ENCODE results near the gene ANKMY1. TPM values are rescaled to one million over a fixed set of nuclear protein-coding genes. Genes with fewer than 3 reads are reported as not detected.

ANKMY1 gene
- total RNA-seq, 2 experiments from 2014 or later: 28.2 to 31.5 TPM

- DNase-seq: peak; percentile 12
- Mint-ChIP-seq H3K27ac (no peak overlapping the region), H3K4me3 (no peak overlapping the region), H3K9me3 (peaks cover 24% of the 10 kb centered on the region), H3K36me3 (ENCODE audit: low read depth) (peaks cover 5% of the 10 kb centered on the region), H3K27me3 (peaks cover 2% of the 10 kb centered on the region), H3K4me1 (no peaks in the 10 kb centered on the region)
- POLR2A ChIA-PET: no interaction called here
- CTCF ChIA-PET: no interaction called here
Measured at GRCh38 chr2:240494194-240494793, 63.5 kb downstream of the ANKMY1 start.

GRCh38 chr2:240491483-240491882 is 66.3 kb downstream of the ANKMY1 start:
- H3K27ac Mint-ChIP-seq: no peak overlapping the region
- POLR2A ChIA-PET: no interaction called here
- no peak for DNase-seq

DNA sequence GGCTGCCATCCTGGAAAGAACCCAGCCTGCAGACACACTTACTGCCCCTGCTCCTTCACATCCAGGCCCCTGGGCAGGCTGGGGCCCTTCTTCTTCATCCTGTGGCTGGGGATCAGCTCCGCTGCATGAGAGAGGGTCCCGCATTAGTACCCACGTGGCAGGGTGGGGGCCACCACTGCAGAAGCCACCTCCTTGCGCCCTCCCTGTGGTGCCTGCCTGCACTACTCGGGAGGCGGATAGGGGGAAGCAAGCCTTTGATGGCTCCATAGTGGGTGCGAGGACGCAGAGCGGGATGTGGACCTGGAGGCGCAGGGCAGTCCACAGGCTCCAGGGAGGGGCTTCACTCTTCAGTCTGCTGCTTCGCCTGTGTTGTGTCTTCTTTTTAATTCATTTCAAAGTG is 75.6 kb downstream of the ANKMY1 start:
- Mint-ChIP-seq H3K27me3 (no peaks in the 10 kb centered on the region), H3K36me3 (ENCODE audit: low read depth) (no peaks in the 10 kb centered on the region), H3K4me3 (no peak overlapping the region), H3K4me1 (peaks cover 2% of the 10 kb centered on the region), H3K27ac (no peak overlapping the region), H3K9me3 (peaks cover 3% of the 10 kb centered on the region)
- DNase-seq: peak; percentile 12
- ChIA-PET CTCF (no interaction called here), POLR2A (no interaction called here)

More at GRCh38 chr2:240491483-240491882, 66.3 kb downstream of the ANKMY1 start:
- Mint-ChIP-seq H3K4me1 (peaks cover 2% of the 10 kb centered on the region), H3K27me3 (peaks cover 3% of the 10 kb centered on the region), H3K4me3 (no peak overlapping the region), H3K36me3 (ENCODE audit: low read depth) (peaks cover 7% of the 10 kb centered on the region), H3K9me3 (peaks cover 35% of the 10 kb centered on the region)
- CTCF ChIA-PET: no interaction called here

- no peak overlapping the region for H3K4me3 Mint-ChIP-seq
- no peaks in the 10 kb centered on the region for H3K9me3 Mint-ChIP-seq
- peak; percentile 10 for DNase-seq
- CTCF ChIA-PET: no interaction called here
- H3K27ac Mint-ChIP-seq: no peak overlapping the region
- H3K36me3 Mint-ChIP-seq (ENCODE audit: low read depth): no peaks in the 10 kb centered on the region
- POLR2A ChIA-PET: no interaction called here
- no peaks in the 10 kb centered on the region for H3K27me3 Mint-ChIP-seq
- no peaks in the 10 kb centered on the region for H3K4me1 Mint-ChIP-seq
Measured at GRCh38 chr2:240481720-240482119, 76.1 kb downstream of the ANKMY1 start.

GRCh38 chr2:240480834-240481623 is 76.8 kb downstream of the ANKMY1 start:
- Mint-ChIP-seq H3K4me3 (no peak overlapping the region), H3K36me3 (ENCODE audit: low read depth) (no peaks in the 10 kb centered on the region), H3K4me1 (no peaks in the 10 kb centered on the region), H3K27ac (no peak overlapping the region), H3K9me3 (no peaks in the 10 kb centered on the region), H3K27me3 (no peaks in the 10 kb centered on the region)
- ChIA-PET POLR2A (no interaction called here), CTCF (no interaction called here)
- DNase-seq: peak; percentile 9

DNA sequence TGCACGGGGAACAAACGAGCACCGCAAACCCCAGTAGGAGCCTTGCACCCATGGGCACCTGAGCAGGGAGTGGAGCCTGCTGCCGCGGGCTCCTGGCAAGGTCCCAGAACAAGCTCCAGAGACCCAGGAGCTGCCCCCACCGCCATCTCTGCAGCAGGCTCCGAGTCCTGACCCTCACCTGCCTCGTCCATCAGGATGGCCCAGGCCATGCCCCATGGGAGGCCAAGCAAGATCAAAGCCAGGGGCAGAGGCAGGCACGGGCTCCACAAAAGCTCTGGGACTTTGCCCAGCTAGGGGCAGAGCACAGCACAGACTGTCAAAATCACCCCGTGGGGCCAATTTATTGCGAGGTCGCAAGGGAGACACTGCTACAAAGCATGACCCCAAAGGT is 78.7 kb downstream of the ANKMY1 start:
- Mint-ChIP-seq H3K4me3 (no peak overlapping the region), H3K27ac (no peak overlapping the region), H3K9me3 (no peaks in the 10 kb centered on the region), H3K27me3 (no peaks in the 10 kb centered on the region), H3K36me3 (ENCODE audit: low read depth) (peaks cover 2% of the 10 kb centered on the region), H3K4me1 (no peaks in the 10 kb centered on the region)
- ChIA-PET POLR2A (no interaction called here), CTCF (no interaction called here)
- DNase-seq: peak; percentile 11

GRCh38 chr2:240478346-240479110 is 79.3 kb downstream of the ANKMY1 start:
- Mint-ChIP-seq H3K27ac (no peak overlapping the region), H3K4me3 (no peak overlapping the region), H3K36me3 (ENCODE audit: low read depth) (peaks cover 5% of the 10 kb centered on the region), H3K9me3 (peaks cover 4% of the 10 kb centered on the region), H3K4me1 (no peaks in the 10 kb centered on the region), H3K27me3 (no peaks in the 10 kb centered on the region)
- CTCF ChIA-PET: no interaction called here
- no peak for DNase-seq
- POLR2A ChIA-PET: no interaction called here

GRCh38 chr2:240477916-240478315 is 79.9 kb downstream of the ANKMY1 start:
- H3K27ac Mint-ChIP-seq: no peak overlapping the region
- H3K9me3 Mint-ChIP-seq: peaks cover 9% of the 10 kb centered on the region
- no peaks in the 10 kb centered on the region for H3K27me3 Mint-ChIP-seq
- peaks cover 8% of the 10 kb centered on the region for H3K36me3 Mint-ChIP-seq (ENCODE audit: low read depth)
- H3K4me3 Mint-ChIP-seq: no peak overlapping the region
- CTCF ChIA-PET: no interaction called here
- no peaks in the 10 kb centered on the region for H3K4me1 Mint-ChIP-seq
- no peak for DNase-seq
- POLR2A ChIA-PET: no interaction called here

- H3K4me1 Mint-ChIP-seq: no peaks in the 10 kb centered on the region
- ChIA-PET CTCF (interaction anchor here (0.7 to 1.0 kb wide), 2 partner anchors 251 to 462 kb away, joined by 3 to 4 read pairs; no protein-coding TSS in a partner anchor), POLR2A (no interaction called here)
- H3K27ac Mint-ChIP-seq: no peak overlapping the region
- H3K27me3 Mint-ChIP-seq: no peaks in the 10 kb centered on the region
- H3K4me3 Mint-ChIP-seq: no peak overlapping the region
- peaks cover 8% of the 10 kb centered on the region for H3K36me3 Mint-ChIP-seq (ENCODE audit: low read depth)
- DNase-seq: no peak
- H3K9me3 Mint-ChIP-seq: peaks cover 14% of the 10 kb centered on the region
Measured at GRCh38 chr2:240473211-240473610, 84.6 kb downstream of the ANKMY1 start.

DNA sequence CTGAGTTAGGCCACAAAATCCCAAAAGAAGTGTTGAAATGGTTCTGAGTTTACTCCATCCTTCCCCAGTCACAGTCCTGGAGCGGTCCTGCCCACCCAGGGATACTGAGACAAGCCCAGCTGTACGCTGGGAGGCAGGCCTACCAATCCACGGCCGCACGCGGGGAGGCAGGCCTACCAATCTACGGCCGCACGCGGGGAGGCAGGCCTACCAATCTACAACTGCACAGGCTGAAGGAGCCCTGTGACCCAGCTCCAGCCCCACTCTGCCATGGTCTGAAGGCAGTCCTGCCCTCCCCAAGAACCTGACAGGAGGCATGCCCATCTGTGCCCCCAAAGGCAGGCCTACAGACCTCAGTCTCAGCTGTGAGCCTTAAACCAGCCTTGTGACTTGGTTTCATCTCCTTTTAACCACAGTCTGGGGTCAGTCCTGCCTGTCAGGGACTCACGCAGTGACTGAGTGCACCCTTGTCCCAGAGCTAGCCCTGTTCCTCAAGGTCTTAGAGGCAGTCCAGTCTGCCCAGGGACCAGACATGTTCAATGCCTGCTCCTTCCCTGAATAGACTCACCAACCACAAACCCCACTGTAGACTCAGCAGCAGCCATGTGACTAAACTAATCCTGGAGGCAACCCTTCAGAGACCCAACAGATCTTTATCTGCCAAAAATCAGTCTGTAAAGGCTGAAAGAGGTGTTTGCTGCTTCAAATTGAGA is 85.6 kb downstream of the ANKMY1 start:
- Mint-ChIP-seq H3K27me3 (no peaks in the 10 kb centered on the region), H3K9me3 (peaks cover 14% of the 10 kb centered on the region), H3K4me3 (no peak overlapping the region), H3K4me1 (no peaks in the 10 kb centered on the region), H3K27ac (no peak overlapping the region), H3K36me3 (ENCODE audit: low read depth) (peaks cover 8% of the 10 kb centered on the region)
- CTCF ChIA-PET: no interaction called here
- POLR2A ChIA-PET: no interaction called here
- no peak for DNase-seq

DNA sequence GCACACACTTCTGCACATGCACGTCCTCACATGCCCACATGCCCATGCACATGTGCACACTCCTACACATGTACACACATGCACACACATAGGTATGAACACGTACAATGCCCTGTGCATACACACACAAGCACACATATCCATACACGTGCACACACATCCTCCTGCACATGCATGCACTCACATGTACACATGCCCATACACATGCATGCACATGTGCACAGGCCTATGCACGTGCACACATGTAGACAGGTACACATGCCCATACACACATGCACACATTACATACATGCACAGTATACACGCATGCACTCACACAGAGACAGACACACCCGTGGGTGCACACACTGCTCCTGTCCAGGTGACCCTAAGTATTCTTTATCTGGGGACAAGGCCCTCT is 88.0 kb downstream of the ANKMY1 start:
- DNase-seq: no peak
- Mint-ChIP-seq H3K4me1 (no peaks in the 10 kb centered on the region), H3K27ac (no peak overlapping the region), H3K27me3 (no peaks in the 10 kb centered on the region), H3K4me3 (no peak overlapping the region), H3K36me3 (ENCODE audit: low read depth) (peaks cover 8% of the 10 kb centered on the region), H3K9me3 (peaks cover 14% of the 10 kb centered on the region)
- ChIA-PET POLR2A (no interaction called here), CTCF (no interaction called here)

- Mint-ChIP-seq H3K36me3 (ENCODE audit: low read depth) (peaks cover 6% of the 10 kb centered on the region), H3K9me3 (peaks cover 14% of the 10 kb centered on the region), H3K27me3 (no peaks in the 10 kb centered on the region), H3K4me3 (no peak overlapping the region), H3K4me1 (no peaks in the 10 kb centered on the region), H3K27ac (no peak overlapping the region)
- DNase-seq: peak; percentile 11
- ChIA-PET CTCF (no interaction called here), POLR2A (no interaction called here)
Measured at GRCh38 chr2:240469239-240469636, 88.5 kb downstream of the ANKMY1 start.
